IMR-90 (cell line): ENCODE results near the gene C1QTNF12. TPM values are rescaled to one million over a fixed set of nuclear protein-coding genes. Genes with fewer than 3 reads are reported as not detected.

ENCODE experiments used
- ATAC-seq: fragments of 200-7000 bp; cut with Tn5 transposase; 2 replicates; pipeline ENCODE4 v1.9.1; 2020; ENCODE audit warnings: low read depth, mild to moderate bottlenecking, moderate library complexity
- BruUV-seq: library from RNA; stranded (reverse); fragments of 400-500 nt; replicated peaks from 2 replicates; lab custom pipeline; 2021; lab: Mats Ljungman, UMichigan
- CTCF ChIA-PET: fragments of 300-600 bp; formaldehyde crosslinking; extraction: SDS; loops from one replicate; lab custom pipeline; 2021; ENCODE audit warnings: antibody characterized with exemption; lab: Yijun Ruan, JAX
- POLR2A ChIA-PET: fragments of 300-600 bp; sonication (Branson Sonifier 250); formaldehyde crosslinking; loops from one replicate; lab custom pipeline; 2022; ENCODE audit warnings: antibody characterized with exemption; ENCODE audit not compliant: unreplicated experiment; lab: Charles Lee
- DNase-seq: peaks from one replicate; pipeline ENCODE4 v3.0.0; 2013
- H2AFZ ChIP-seq: replicated peaks from 2 replicates; pipeline ENCODE3; 2013; ENCODE audit warnings: low read length, mild to moderate bottlenecking; ENCODE audit not compliant: poor library complexity
- H2AK5ac ChIP-seq: 2 replicates; pipeline ENCODE4 v1.6.1; 2013; ENCODE audit warnings: low read depth, low read length, inconsistent platforms
- H2AK9ac ChIP-seq: replicated peaks from 2 replicates; pipeline ENCODE3; 2013; ENCODE audit warnings: mild to moderate bottlenecking, low read depth, low read length, moderate library complexity; ENCODE audit not compliant: poor library complexity
- H2BK120ac ChIP-seq: 2 replicates; pipeline ENCODE4 v1.6.1; 2013; ENCODE audit warnings: low read depth, low read length, inconsistent platforms
- H2BK15ac ChIP-seq: 3 replicates; pipeline ENCODE4 v1.6.1; 2013; ENCODE audit warnings: low read depth, low read length, inconsistent platforms
- H2BK20ac ChIP-seq: 2 replicates; pipeline ENCODE4 v1.6.1; 2013; ENCODE audit warnings: low read depth, mild to moderate bottlenecking, inconsistent platforms, low read length, moderate library complexity
- H2BK5ac ChIP-seq: 2 replicates; pipeline ENCODE4 v1.6.1; 2013; ENCODE audit warnings: mild to moderate bottlenecking, low read depth, low read length, inconsistent platforms; ENCODE audit not compliant: poor library complexity, severe bottlenecking
- H3K14ac ChIP-seq: replicated peaks from 2 replicates; pipeline ENCODE4 v1.6.1; 2013; ENCODE audit warnings: low read depth, low read length, inconsistent platforms
- H3K18ac ChIP-seq: 2 replicates; pipeline ENCODE4 v1.6.1; 2013; ENCODE audit warnings: low read depth, low read length, control low read depth
- H3K23ac ChIP-seq: 2 replicates; pipeline ENCODE4 v1.6.1; 2013; ENCODE audit warnings: low read depth, low read length, inconsistent platforms
- H3K27ac ChIP-seq: 2 replicates; pipeline ENCODE4 v1.5.1; 2013; ENCODE audit warnings: mild to moderate bottlenecking, control low read depth, low read length; ENCODE audit not compliant: insufficient read depth
- H3K27me3 ChIP-seq: 2 replicates; pipeline ENCODE4 v1.6.1; 2013; ENCODE audit warnings: low read length; ENCODE audit not compliant: control insufficient read depth, insufficient read depth
- H3K36me3 ChIP-seq: 2 replicates; pipeline ENCODE4 v1.6.1; 2013; ENCODE audit warnings: low read length, mixed read lengths; ENCODE audit not compliant: control insufficient read depth, insufficient read depth
- H3K4ac ChIP-seq: 2 replicates; pipeline ENCODE4 v1.6.1; 2013; ENCODE audit warnings: low read depth, low read length, inconsistent platforms
- H3K4me1 ChIP-seq: 2 replicates; pipeline ENCODE4 v1.6.1; 2013; ENCODE audit warnings: low read length, mixed read lengths; ENCODE audit not compliant: control insufficient read depth, insufficient read depth
- H3K4me2 ChIP-seq: 2 replicates; pipeline ENCODE4 v1.6.1; 2013; ENCODE audit warnings: low read depth, mild to moderate bottlenecking, control low read depth, low read length, moderate library complexity
- H3K4me3 ChIP-seq: 2 replicates; pipeline ENCODE4 v1.5.1; 2013; ENCODE audit warnings: low read depth, mild to moderate bottlenecking, control low read depth, low read length, moderate library complexity; ENCODE audit not compliant: insufficient read depth
- H3K56ac ChIP-seq: 2 replicates; pipeline ENCODE4 v1.6.1; 2013; ENCODE audit warnings: low read length, inconsistent platforms; ENCODE audit not compliant: insufficient read depth; ENCODE audit errors: extremely low read depth
- H3K79me1 ChIP-seq, 2 experiments: 2 replicates each; pipeline ENCODE4 v1.6.1; 2013; ENCODE audit warnings: low read length in 2 of 2, inconsistent platforms in 1 of 2, low read depth in 1 of 2
- H3K9ac ChIP-seq: 2 replicates; pipeline ENCODE4 v1.6.1; 2013; ENCODE audit warnings: low read depth, low read length, control low read depth
- H3K9me1 ChIP-seq: 2 replicates; pipeline ENCODE4 v1.6.1; 2013; ENCODE audit warnings: low read length, inconsistent platforms; ENCODE audit not compliant: insufficient read depth
- H3K9me3 ChIP-seq: 2 replicates; pipeline ENCODE4 v1.6.1; 2013; ENCODE audit warnings: low read length; ENCODE audit not compliant: control insufficient read depth, insufficient read depth
- H4K20me1 ChIP-seq: 2 replicates; pipeline ENCODE4 v1.6.1; 2013; ENCODE audit warnings: low read length, inconsistent platforms; ENCODE audit not compliant: insufficient read depth
- H4K5ac ChIP-seq: 2 replicates; pipeline ENCODE4 v1.6.1; 2013; ENCODE audit warnings: mild to moderate bottlenecking, low read depth, low read length, control low read depth
- H4K8ac ChIP-seq, 2 experiments: 2 replicates each; pipeline ENCODE4 v1.6.1; 2013; ENCODE audit warnings: low read depth in 2 of 2, low read length in 2 of 2, control low read depth in 1 of 2, inconsistent platforms in 1 of 2
- H4K91ac ChIP-seq: 2 replicates; pipeline ENCODE4 v1.6.1; 2013; ENCODE audit warnings: low read depth, low read length, inconsistent platforms; ENCODE audit not compliant: insufficient read depth
- BHLHE40 ChIP-seq: fragments of 150-350 bp; IDR thresholded peaks from 2 replicates; pipeline ENCODE4 v1.6.1; 2016; ENCODE audit warnings: mild to moderate bottlenecking, low read depth, low read length
- CEBPB ChIP-seq: IDR thresholded peaks from 2 replicates; pipeline ENCODE4 v1.6.1; 2012; ENCODE audit warnings: low read depth, low read length, improper control_type of control experiment
- CHD1 ChIP-seq: IDR thresholded peaks from 2 replicates; pipeline ENCODE4 v1.6.1; 2012; ENCODE audit warnings: low read depth, low read length, improper control_type of control experiment
- CTCF ChIP-seq: conservative IDR thresholded peaks from 2 replicates; pipeline ENCODE4 v1.5.1; 2012; ENCODE audit warnings: mild to moderate bottlenecking, low read depth, low read length, improper control_type of control experiment
- ELK1 ChIP-seq: fragments of 150-350 bp; IDR thresholded peaks from 2 replicates; pipeline ENCODE4 v1.6.1; 2016; ENCODE audit warnings: low read depth, mild to moderate bottlenecking, low read length, moderate library complexity, borderline replicate concordance
- FOS ChIP-seq: fragments of 150-350 bp; IDR thresholded peaks from 2 replicates; pipeline ENCODE4 v1.6.1; 2016; ENCODE audit warnings: low read depth, low read length
- MAFK ChIP-seq: IDR thresholded peaks from 2 replicates; pipeline ENCODE4 v1.6.1; 2012; ENCODE audit warnings: low read depth, low read length, improper control_type of control experiment
- MAZ ChIP-seq: IDR thresholded peaks from 2 replicates; pipeline ENCODE4 v1.6.1; 2012; ENCODE audit warnings: low read depth, mild to moderate bottlenecking, low read length, improper control_type of control experiment, moderate library complexity, borderline replicate concordance
- MXI1 ChIP-seq: IDR thresholded peaks from 2 replicates; pipeline ENCODE4 v1.6.1; 2012; ENCODE audit warnings: low read depth, mild to moderate bottlenecking, low read length, moderate library complexity, borderline replicate concordance
- NFE2L2 ChIP-seq: fragments of 150-350 bp; IDR thresholded peaks from 2 replicates; pipeline ENCODE4 v1.6.1; 2016; ENCODE audit warnings: low read depth, mild to moderate bottlenecking, low read length
- POLR2A ChIP-seq: IDR thresholded peaks from 2 replicates; pipeline ENCODE4 v1.6.1; 2012; ENCODE audit warnings: mild to moderate bottlenecking, low read depth, low read length
- RAD21 ChIP-seq: IDR thresholded peaks from 2 replicates; pipeline ENCODE4 v1.6.1; 2012; ENCODE audit warnings: low read length, improper control_type of control experiment
- RCOR1 ChIP-seq: IDR thresholded peaks from 2 replicates; pipeline ENCODE4 v1.6.1; 2012; ENCODE audit warnings: mild to moderate bottlenecking, low read length, improper control_type of control experiment; ENCODE audit not compliant: insufficient replicate concordance
- RFX5 ChIP-seq: IDR thresholded peaks from 2 replicates; pipeline ENCODE4 v1.8.0; 2012; ENCODE audit warnings: low read depth, mild to moderate bottlenecking, low read length, moderate library complexity
- SMC3 ChIP-seq: fragments of 150-350 bp; IDR thresholded peaks from 2 replicates; pipeline ENCODE4 v1.6.1; 2016; ENCODE audit warnings: low read depth, mild to moderate bottlenecking, antibody characterized with exemption, low read length, moderate library complexity
- USF2 ChIP-seq: fragments of 150-350 bp; IDR thresholded peaks from 2 replicates; pipeline ENCODE4 v1.6.1; 2017; ENCODE audit warnings: mild to moderate bottlenecking, antibody characterized with exemption, low read length, low read depth
- WGBS, 2 experiments: methylation state at CpG; one replicate each; pipeline versions ENCODE4 v1.1.5 to v1.1.7; 2013; ENCODE audit warnings: missing lambda C conversion rate in 2 of 2; ENCODE audit not compliant: insufficient read length in 1 of 2; ENCODE audit errors: extremely low coverage in 2 of 2; 5-methylcytosine and 5-hydroxymethylcytosine counted together
- dilution Hi-C: fragments of 300-500 bp; cut with HindIII; formaldehyde crosslinking; loops from one replicate; pipeline ENCODE4 v1.14.3; 2018; ENCODE audit warnings: low sequenced_read_pairs; ENCODE audit not compliant: unreplicated experiment
- in situ Hi-C: fragments of 300-500 bp; cut with MboI; formaldehyde crosslinking; loops from 3 replicates; pipeline ENCODE4 v1.14.3; 2019; ENCODE audit warnings: low sequenced_read_pairs, inconsistent platforms, mixed read lengths
- intact Hi-C: fragments of 100-400 bp; cut with micrococcal nuclease; formaldehyde crosslinking; loops from 2 replicates; pipeline ENCODE4 v1.10.0; 2022
- polyA plus RNA-seq, 3 experiments: library from polyadenylated mRNA; depleted of rRNA; stranded (reverse); fragments of >200 nt; gene quantifications; 2 replicates each; pipeline ENCODE4 v1.2.3, GENCODE V29; 2012; ENCODE audit warnings: low replicate concordance in 1 of 3
- total RNA-seq: library from RNA; depleted of rRNA; stranded (reverse); fragments of >200 nt; gene quantifications from 2 replicates; pipeline ENCODE4 v1.2.3, GENCODE V29; 2012

The C1QTNF12 gene
- total and polyA plus RNA-seq, 2 of the 4 experiments (the other 2 are of a cell fraction): 0.36 to 1.1 TPM

- Histone ChIP-seq H4K5ac (no peak overlapping the region), H3K4ac (no peak overlapping the region), H3K14ac (no peak overlapping the region), H3K36me3 (peaks cover 79% of the 10 kb centered on the region), H3K4me2 (no peak overlapping the region), H4K91ac (no peak overlapping the region), H2BK120ac (no peak overlapping the region), H2AK9ac (no peak overlapping the region), H3K79me1 (peaks cover 11 to 44% of the 10 kb centered on the region in 2 experiments; a peak in 3 of 4 replicates), H4K20me1 (peaks cover 40% of the 10 kb centered on the region), H3K9me3 (no peaks in the 10 kb centered on the region), H2BK15ac (no peak overlapping the region), H2AK5ac (no peak overlapping the region), H2BK5ac (no peak overlapping the region), H3K18ac (no peak overlapping the region), H3K23ac (no peak overlapping the region), H3K4me3 (no peak overlapping the region), H2BK20ac (no peak overlapping the region), H3K56ac (no peak overlapping the region), H3K9ac (no peak overlapping the region), H3K9me1 (peaks cover 9% of the 10 kb centered on the region), H3K27ac (no peak overlapping the region), H3K4me1 (no peaks in the 10 kb centered on the region), H4K8ac (no peak overlapping the region), H3K27me3 (no peaks in the 10 kb centered on the region), H2AFZ (no peak overlapping the region)
- CTCF ChIA-PET: no interaction called here
- intact Hi-C loops: no loop called here
- dilution Hi-C loops: no loop called here
- no peak for ATAC-seq
- POLR2A ChIA-PET: no interaction called here
- BruUV-seq: no TSS peak
- in situ Hi-C loops: no loop called here
- DNase-seq: no peak
- TF ChIP-seq MAFK (no peak), ELK1 (no peak), POLR2A (no peak), BHLHE40 (no peak), RCOR1 (no peak), NFE2L2 (no peak), FOS (no peak), MAZ (no peak), CTCF (no peak), SMC3 (no peak), RAD21 (no peak), CHD1 (no peak), USF2 (no peak), RFX5 (no peak), MXI1 (no peak), CEBPB (no peak)
- 92% methylated on average over 16 of the region's 30 CpGs; no CpG with 5 or more reads in 1 of the 2 experiments for WGBS, 2 experiments
Measured at GRCh38 chr1:1221887-1222574, 24.5 kb downstream of the C1QTNF12 start.
